Activated CD8-positive, alpha-beta memory T cell treated with anti-CD3 and anti-CD28 coated beads for 4 hours (primary cell): ENCODE results near the gene OPRM1.

Experiments used
- DNase-seq, 2 donors: peaks; one replicate each; pipeline ENCODE4 v3.0.0-alpha.2; 2020; ENCODE audit warnings: low read depth in 2 of 2

The OPRM1 gene

GRCh38 chr6:154080461-154081189 lies 41.6 kb downstream of the OPRM1 start:
- DNase-seq, result no peak

DNA sequence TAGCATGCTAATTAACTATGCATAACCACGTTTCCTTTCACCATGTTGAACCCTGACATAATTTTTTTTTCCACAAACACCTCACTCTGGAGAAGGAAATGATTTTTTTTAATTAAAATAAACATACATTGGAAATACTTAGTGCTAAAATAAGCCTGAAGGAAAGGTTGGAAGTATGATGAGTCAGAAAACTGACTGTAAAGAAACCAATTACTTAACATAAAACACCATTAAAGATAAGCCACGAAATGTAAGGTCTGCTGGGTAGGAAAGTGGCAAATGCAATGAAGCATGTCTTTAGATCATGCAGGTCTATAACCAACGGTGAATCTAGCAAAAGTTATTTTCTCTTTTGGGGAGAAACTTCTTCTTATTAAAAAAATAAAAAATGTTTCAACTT lies 47.5 kb downstream of the OPRM1 start:
- no peak for DNase-seq

DNA sequence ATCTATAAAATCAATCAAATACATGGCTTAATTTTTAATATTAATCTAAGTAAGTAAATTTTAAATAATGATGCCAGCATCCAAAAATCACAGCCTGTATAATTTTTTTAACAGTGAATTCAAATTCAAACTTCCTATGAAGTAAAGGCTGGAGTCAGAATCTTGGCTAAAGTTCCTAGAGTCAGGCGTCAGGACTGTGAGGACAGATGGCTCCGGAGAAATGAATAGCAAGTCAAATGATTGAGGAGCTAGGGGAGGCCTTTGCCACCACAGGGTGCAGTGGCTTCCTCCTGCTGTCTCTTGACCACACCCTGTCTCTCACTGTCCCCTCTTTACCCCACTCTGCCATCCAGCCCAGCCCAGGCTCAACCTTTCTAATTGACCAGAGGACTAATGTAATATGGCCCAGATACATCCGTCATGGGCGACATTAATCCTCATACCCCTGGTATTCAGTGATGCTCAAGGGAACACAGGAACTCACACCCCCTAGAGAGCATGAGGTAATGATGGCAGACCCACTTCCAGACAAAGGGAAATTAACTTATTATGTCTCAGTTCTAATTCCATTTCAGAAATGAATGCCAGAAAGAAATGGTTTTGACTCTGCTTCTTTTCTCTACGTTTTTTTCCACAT lies 53.4 kb downstream of the OPRM1 start:
- DNase-seq, result no peak

GRCh38 chr6:154093231-154094044 lies 54.4 kb downstream of the OPRM1 start:
- DNase-seq, result no peak

- no peak for DNase-seq
These were observed 56.5 kb downstream of the OPRM1 start for GRCh38 chr6:154095571-154095970.

DNA sequence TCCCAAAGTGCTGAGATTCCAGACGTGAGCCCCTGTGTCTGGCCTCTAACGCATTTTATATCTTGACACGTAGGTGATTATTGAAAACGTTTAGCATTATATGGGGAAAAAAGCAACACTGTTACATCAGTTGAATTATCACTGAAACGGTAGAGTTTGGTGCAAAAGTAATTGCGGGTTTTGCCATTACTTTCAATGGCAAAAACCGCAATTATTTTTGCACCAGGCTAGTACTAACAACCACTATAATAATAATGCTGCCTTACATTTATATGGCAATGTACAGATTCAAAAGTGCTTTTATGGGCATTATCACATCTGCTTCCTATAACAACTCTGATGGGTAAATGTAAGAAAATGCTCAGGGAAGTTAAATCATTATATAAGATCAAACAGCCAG lies 57.3 kb downstream of the OPRM1 start:
- no peak for DNase-seq

GRCh38 chr6:154096834-154097233 lies 57.8 kb downstream of the OPRM1 start:
- no peak for DNase-seq

GRCh38 chr6:154099211-154099610 lies 60.2 kb downstream of the OPRM1 start:
- no peak for DNase-seq

DNA sequence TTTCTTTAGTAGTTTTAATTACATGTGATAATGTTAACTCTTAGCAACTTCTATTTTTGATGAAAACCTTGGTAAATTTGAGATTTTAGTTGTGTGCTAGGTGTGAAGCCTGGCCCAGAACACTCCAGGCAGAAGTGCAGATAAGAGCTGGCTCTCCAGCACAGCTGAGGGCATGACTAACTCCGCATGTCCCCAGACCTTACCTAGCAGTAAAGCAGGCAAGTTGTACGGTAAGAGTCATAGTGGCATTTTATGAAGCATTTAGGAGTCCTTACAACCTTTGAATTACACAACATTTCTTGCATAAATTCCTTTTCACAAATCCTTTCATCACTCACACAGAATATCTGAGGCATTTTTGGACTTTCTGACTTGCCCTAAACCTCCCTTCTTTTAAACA lies 67.2 kb downstream of the OPRM1 start:
- no peak for DNase-seq

- DNase-seq, result no peak
These were observed 72.0 kb downstream of the OPRM1 start for GRCh38 chr6:154111025-154111424.

DNA sequence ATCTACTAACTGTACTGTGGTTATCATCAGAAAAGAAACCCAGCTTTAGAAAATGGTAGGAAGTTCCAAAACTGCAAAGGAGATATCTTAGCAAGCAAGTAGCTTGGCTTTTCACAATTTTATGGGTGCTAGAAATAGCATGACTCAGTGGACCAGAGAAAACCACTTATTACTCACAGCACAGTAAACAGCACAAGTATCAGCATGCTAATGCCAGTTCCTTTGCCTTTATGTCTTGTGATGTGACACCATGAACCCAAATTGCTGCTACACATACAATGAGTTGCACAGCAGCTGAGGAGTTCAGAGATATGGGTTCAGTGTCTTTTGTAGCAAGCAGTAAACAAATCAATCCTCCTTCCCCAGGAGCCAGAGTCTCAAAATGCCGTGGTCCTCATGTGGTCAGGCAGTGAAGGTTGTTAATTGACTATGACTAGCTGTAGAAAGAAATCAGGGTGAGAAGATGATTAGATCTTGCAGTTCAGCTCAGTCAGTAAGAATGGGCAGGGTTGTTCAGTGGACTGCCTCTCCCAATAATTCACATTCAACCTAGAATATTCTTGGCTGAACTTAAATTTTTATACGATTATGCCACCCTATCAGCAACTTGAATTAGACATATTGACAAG lies 73.3 kb downstream of the OPRM1 start:
- no peak for DNase-seq

GRCh38 chr6:154113392-154113791 lies 74.4 kb downstream of the OPRM1 start:
- DNase-seq, result no peak

DNA sequence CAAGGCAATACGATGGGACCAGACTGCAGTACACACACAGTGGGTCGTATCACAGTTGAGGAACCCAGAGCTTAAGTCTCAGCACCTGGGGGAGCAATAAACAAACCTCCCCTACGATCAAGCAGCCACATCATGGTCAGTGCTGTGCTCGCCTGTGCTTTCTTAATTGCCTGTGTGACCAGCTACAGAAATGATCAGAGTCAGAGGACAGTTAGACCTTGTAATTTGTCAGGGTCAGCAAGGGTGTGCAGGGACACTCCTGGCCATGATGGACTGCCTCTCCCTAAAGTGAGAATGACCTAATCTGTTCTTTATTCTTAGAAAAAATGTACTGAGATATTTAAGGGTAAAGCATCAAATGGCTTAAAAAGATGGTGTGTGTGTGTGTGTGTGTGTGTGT lies 78.4 kb downstream of the OPRM1 start:
- DNase-seq, result no peak

GRCh38 chr6:154122195-154122925 lies 83.3 kb downstream of the OPRM1 start:
- no peak for DNase-seq

- no peak for DNase-seq
These were observed 84.3 kb downstream of the OPRM1 start for GRCh38 chr6:154123155-154123956.

DNA sequence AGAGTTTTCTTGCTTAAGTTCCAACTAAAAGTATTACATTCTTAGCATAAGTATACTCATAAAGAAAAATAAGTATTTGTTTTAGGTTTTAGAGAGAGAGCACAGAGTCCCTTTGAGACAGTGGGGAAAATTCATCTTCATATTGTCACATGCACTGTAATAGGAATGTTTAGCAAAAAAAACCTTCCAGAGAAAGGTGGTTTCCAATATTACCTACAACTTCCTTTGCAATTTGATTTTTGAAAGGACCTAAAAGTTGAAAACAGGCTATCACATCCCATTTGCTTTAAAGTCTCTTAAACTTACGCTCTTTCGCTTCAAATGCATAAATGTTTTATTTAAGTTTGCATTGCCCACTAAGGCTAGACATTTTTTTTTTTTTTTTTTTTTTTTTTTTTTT lies 86.4 kb downstream of the OPRM1 start:
- no peak for DNase-seq

DNA sequence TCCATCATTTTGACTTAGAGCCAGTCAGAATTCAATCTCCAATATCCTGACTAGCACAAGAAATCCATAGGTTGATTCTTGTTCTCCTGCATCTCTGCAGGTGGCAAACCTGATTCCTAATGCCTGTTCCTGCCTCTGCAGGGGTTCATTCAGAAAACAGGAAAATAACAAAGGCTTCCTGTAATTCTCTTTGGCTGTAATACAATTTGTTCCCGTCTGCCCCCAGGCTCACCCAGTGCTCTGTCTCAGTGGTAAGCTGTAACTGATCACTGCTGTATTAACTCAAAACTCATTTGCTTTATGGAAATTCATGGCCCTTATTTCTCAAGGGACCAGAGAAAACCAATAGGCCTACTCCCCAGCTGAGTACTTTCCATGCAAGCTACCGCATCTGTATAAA lies 88.6 kb downstream of the OPRM1 start:
- DNase-seq, result no peak

DNA sequence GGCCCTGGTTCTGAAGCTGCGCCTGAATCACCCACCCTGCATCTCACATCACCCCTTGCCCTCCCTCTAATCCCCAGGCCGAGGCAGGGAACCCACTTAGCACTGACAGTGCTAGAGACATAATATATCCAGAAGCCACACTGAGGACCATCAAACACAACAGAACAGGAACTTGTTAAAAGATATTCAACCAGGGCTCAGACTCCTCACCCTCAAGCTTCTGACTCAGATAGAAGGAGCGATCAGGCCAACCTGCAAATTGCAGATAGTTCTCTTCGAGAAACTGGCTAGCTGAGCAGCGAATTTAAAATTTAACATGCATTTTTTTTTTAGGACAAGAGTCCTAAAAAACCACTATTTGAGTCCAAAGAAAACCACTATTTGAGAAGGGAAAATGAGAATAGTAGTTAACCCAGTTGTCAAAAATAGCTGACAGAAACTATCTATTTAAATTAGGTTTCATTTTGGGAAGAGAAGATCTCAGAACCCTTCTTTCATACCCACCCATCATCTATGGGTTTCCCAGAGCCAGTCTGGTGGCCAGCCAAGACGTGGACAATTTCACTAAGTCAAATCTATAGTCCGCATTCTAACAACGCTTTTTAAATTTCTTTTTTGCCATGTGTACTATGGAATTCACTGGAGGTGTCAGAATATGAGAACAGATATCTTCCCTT lies 95.6 kb downstream of the OPRM1 start:
- DNase-seq, result no peak

DNA sequence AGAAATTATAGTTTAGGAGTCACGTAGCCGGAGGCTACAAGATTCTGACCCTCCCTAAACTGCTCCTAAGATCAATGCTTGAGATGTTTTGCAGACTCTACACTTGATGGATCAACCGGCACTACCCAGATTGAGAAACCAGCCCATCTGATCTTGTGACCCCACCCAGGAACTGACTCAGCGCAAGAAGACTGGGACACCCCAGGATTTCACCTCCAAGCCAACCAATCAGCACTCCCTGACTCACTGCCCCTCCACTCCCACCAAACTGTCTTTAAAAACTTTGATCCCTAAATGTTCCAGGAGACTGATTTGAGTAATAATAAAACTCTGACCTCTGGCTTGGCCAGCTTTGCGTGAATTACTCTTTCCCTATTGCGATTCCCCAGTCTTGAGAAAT lies 99.8 kb downstream of the OPRM1 start:
- no peak for DNase-seq

DNA sequence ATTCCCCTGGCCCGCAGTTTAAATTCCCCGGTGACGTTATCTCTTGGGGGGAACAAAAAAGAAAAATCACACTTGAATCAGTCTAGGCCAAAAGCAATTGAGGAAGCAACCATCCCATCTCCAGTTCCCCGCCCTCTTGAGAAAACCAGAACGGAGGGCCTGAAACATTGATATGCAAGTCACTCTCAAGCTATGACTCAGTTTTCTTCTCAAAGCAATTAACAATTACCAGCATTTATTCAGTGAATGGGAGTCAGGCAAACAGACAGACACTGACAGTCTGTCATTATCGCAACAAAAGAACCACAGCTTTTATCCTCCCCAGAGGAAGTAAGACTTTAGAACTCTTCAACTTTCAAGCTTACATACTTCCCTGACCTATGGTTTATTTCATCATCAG lies 100.9 kb downstream of the OPRM1 start:
- DNase-seq, result no peak
